PC-3 (cell line): ENCODE measurements around the gene UGT1A7. TPM values are rescaled to one million over a fixed set of nuclear protein-coding genes. Genes with fewer than 3 reads are reported as not detected.

Experiments
- ATAC-seq: fragments of 200-7000 bp; cut with Tn5 transposase; 2 replicates; pipeline ENCODE4 v1.9.1; 2020; ENCODE audit warnings: mild to moderate bottlenecking, moderate library complexity
- BruUV-seq: library from RNA; stranded (reverse); fragments of 400-500 nt; replicated peaks from 2 replicates; lab custom pipeline; 2021; lab: Mats Ljungman, UMichigan
- CTCF ChIA-PET: fragments of 300-600 bp; sonication (Branson Sonifier 250); formaldehyde crosslinking; loops from one replicate; lab custom pipeline; 2022; ENCODE audit warnings: antibody characterized with exemption; lab: Charles Lee
- POLR2A ChIA-PET: fragments of 300-600 bp; sonication (Branson Sonifier 250); formaldehyde crosslinking; loops from one replicate; lab custom pipeline; 2022; ENCODE audit warnings: antibody characterized with exemption; ENCODE audit not compliant: unreplicated experiment; lab: Charles Lee
- DNase-seq: peaks from one replicate; pipeline ENCODE4 v3.0.0-alpha.2; 2015
- H2AFZ ChIP-seq: fragments of 300-600 bp; sonication (generic); 2 replicates; pipeline ENCODE4 v1.6.0; 2016; ENCODE audit warnings: antibody characterized with exemption, low read length
- H3F3A ChIP-seq: fragments of 300-600 bp; sonication (generic); one replicate; pipeline ENCODE4 v1.6.0; 2017; ENCODE audit warnings: antibody characterized with exemption, low read length, control low read depth, mild to moderate bottlenecking; ENCODE audit not compliant: unreplicated experiment
- H3K27ac ChIP-seq: fragments of 300-600 bp; sonication (generic); 2 replicates; pipeline ENCODE4 v1.5.1; 2016; ENCODE audit warnings: mild to moderate bottlenecking, low read length
- H3K27me3 ChIP-seq: fragments of 300-600 bp; sonication (generic); 2 replicates; pipeline ENCODE4 v1.6.1; 2016; ENCODE audit warnings: low read length, mixed read lengths
- H3K36me3 ChIP-seq: fragments of 300-600 bp; sonication (generic); 2 replicates; pipeline ENCODE4 v1.6.1; 2016; ENCODE audit warnings: low read depth, mixed run types, low read length, mixed read lengths
- H3K4me1 ChIP-seq: fragments of 300-600 bp; sonication (generic); 2 replicates; pipeline ENCODE4 v1.5.1; 2016; ENCODE audit warnings: low read length; ENCODE audit not compliant: insufficient read depth
- H3K4me2 ChIP-seq: fragments of 300-600 bp; sonication (generic); 2 replicates; pipeline ENCODE4 v1.6.0; 2016; ENCODE audit warnings: low read length
- H3K4me3 ChIP-seq: fragments of 300-600 bp; sonication (generic); 2 replicates; pipeline ENCODE4 v1.5.1; 2016; ENCODE audit warnings: mild to moderate bottlenecking, low read length, mixed read lengths
- H3K79me2 ChIP-seq: fragments of 300-600 bp; sonication (generic); 2 replicates; pipeline ENCODE4 v1.6.1; 2017; ENCODE audit warnings: low read length, mixed read lengths
- H3K9ac ChIP-seq: fragments of 300-600 bp; sonication (generic); 2 replicates; pipeline ENCODE4 v1.6.0; 2016; ENCODE audit warnings: mild to moderate bottlenecking, low read length
- H3K9me2 ChIP-seq: fragments of 300-600 bp; sonication (generic); replicated peaks from 2 replicates; pipeline ENCODE4 v1.6.1; 2016; ENCODE audit warnings: mixed run types, low read length, mixed read lengths
- H3K9me3 ChIP-seq: fragments of 300-600 bp; sonication (generic); 2 replicates; pipeline ENCODE4 v1.6.1; 2016; ENCODE audit warnings: low read length, mixed read lengths
- H4K20me1 ChIP-seq: fragments of 300-600 bp; sonication (generic); 2 replicates; pipeline ENCODE4 v1.6.1; 2016; ENCODE audit warnings: low read length, mixed read lengths
- CTCF ChIP-seq: fragments of 300-600 bp; sonication (generic); conservative IDR thresholded peaks from 2 replicates; pipeline ENCODE4 v1.5.1; 2017; ENCODE audit warnings: antibody characterized with exemption, low read depth, mild to moderate bottlenecking, low read length
- EZH2 ChIP-seq: fragments of 300-600 bp; sonication (generic); IDR thresholded peaks from one replicate; pipeline ENCODE4 v1.6.1; 2017; ENCODE audit warnings: antibody characterized with exemption, mild to moderate bottlenecking, low read length; ENCODE audit not compliant: unreplicated experiment
- EZH2phosphoT487 ChIP-seq: fragments of 300-600 bp; sonication (generic); IDR thresholded peaks from 2 replicates; pipeline ENCODE4 v1.6.1; 2018; ENCODE audit warnings: mild to moderate bottlenecking, antibody characterized with exemption, low read length, borderline replicate concordance
- intact Hi-C: fragments of 100-400 bp; cut with micrococcal nuclease; formaldehyde crosslinking; loops from 2 replicates; pipeline ENCODE4 v1.9.0; 2023
- total RNA-seq: library from RNA; depleted of rRNA; stranded (reverse); fragments of >200 nt; gene quantifications from 2 replicates; pipeline ENCODE4 v1.2.3, GENCODE V29; 2014

UGT1A7 gene
- total RNA-seq, 1 experiment from 2014 or later: not detected

DNA sequence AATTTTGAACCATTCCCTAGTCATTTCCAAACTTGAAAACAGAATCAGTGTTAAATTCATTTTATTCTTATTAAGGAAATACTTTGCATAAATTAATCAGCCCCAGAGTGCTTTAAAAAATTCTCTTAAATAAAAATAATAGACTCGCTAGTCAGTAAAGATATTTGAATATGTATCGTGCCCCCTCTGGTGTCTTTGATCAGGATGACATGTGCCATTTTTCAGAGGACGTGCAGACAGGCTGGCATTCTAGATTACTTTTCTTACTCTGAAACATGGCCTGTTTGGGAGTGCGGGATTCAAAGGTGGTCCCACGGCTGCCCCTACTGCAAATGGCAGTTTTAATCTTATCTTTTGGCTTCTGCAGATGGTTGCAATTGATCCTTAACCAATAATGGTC lies 90.9 kb downstream of the UGT1A7 start:
- no peak for DNase-seq
- CTCF ChIA-PET: no interaction called here
- Histone ChIP-seq H2AFZ (no peak overlapping the region), H3F3A (no peaks in the 10 kb centered on the region), H3K27me3 (no peaks in the 10 kb centered on the region), H3K4me2 (no peak overlapping the region), H3K9ac (no peak overlapping the region), H3K79me2 (no peaks in the 10 kb centered on the region), H3K27ac (no peak overlapping the region), H3K4me3 (no peak overlapping the region), H3K9me3 (no peaks in the 10 kb centered on the region), H3K36me3 (no peaks in the 10 kb centered on the region), H3K9me2 (no peaks in the 10 kb centered on the region), H4K20me1 (no peaks in the 10 kb centered on the region), H3K4me1 (no peaks in the 10 kb centered on the region)
- BruUV-seq: no TSS peak
- POLR2A ChIA-PET: no interaction called here
- intact Hi-C loops: no loop called here
- TF ChIP-seq EZH2phosphoT487 (no peak), CTCF (no peak), EZH2 (no peak)
- no peak for ATAC-seq

DNA sequence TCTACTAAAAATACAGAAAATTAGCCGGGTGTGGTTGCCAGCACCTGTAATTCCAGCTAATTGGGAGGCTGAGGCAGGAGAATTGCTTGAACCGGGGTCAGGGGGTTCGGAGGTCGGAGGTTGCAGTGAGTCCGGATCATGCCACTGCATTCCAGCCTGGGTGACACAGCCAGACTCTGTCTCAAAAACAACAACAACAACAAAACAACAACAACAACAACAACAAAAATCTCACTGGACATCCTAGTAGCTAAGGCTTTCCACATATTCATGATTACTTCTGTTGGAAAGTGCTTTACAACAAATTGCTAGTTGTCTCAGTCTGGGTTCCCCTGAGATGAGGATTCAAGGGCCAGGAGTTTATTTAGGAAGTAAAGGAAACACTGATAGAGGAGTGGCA lies 92.2 kb downstream of the UGT1A7 start:
- Histone ChIP-seq H3K4me1 (no peaks in the 10 kb centered on the region), H3K79me2 (no peaks in the 10 kb centered on the region), H2AFZ (no peak overlapping the region), H3K9ac (no peak overlapping the region), H3F3A (no peaks in the 10 kb centered on the region), H3K36me3 (no peaks in the 10 kb centered on the region), H3K4me3 (no peak overlapping the region), H3K9me2 (no peaks in the 10 kb centered on the region), H3K4me2 (no peak overlapping the region), H4K20me1 (no peaks in the 10 kb centered on the region), H3K27ac (no peak overlapping the region), H3K27me3 (no peaks in the 10 kb centered on the region), H3K9me3 (no peaks in the 10 kb centered on the region)
- ATAC-seq (no peak), DNase-seq (no peak)
- TF ChIP-seq EZH2 (no peak), EZH2phosphoT487 (no peak), CTCF (no peak)
- no TSS peak for BruUV-seq
- POLR2A ChIA-PET: no interaction called here
- CTCF ChIA-PET: no interaction called here
- intact Hi-C loops: no loop called here

DNA sequence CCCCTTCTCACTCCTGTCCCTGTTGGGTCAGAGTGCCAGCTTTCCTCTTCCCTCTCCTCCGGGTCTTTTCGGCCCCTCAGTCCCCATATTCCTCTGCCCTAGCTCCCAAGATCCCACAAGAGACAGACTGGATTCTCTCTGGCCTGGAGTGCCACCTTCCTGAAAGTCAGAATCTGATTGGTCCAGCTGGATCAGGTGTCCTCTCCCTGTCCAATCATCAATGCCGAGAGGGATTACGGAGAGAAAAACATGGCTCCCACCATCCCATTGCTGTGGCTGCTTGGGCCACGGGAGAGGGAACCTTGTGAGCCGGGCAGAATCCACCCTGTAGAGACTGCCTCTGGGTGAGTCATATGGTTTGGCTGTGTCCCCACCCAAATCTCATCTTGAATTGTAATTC lies 93.7 kb downstream of the UGT1A7 start:
- Histone ChIP-seq H3K9me3 (no peaks in the 10 kb centered on the region), H3K4me3 (no peak overlapping the region), H3K4me1 (no peaks in the 10 kb centered on the region), H3K9ac (no peak overlapping the region), H3F3A (no peaks in the 10 kb centered on the region), H3K79me2 (no peaks in the 10 kb centered on the region), H3K4me2 (no peak overlapping the region), H3K27ac (no peak overlapping the region), H3K36me3 (no peaks in the 10 kb centered on the region), H2AFZ (no peak overlapping the region), H4K20me1 (no peaks in the 10 kb centered on the region), H3K27me3 (no peaks in the 10 kb centered on the region), H3K9me2 (no peaks in the 10 kb centered on the region)
- ATAC-seq (no peak), DNase-seq (no peak)
- POLR2A ChIA-PET: interaction anchor here (0.6 kb wide), 1 partner anchor 1507 kb away, joined by 6 read pairs; no protein-coding TSS in a partner anchor
- BruUV-seq: no TSS peak
- CTCF ChIA-PET: no interaction called here
- intact Hi-C loops: no loop called here
- TF ChIP-seq EZH2 (no peak), CTCF (no peak), EZH2phosphoT487 (no peak)
